ENCODE results near the gene CDIP1. TPM values are rescaled to one million over a fixed set of nuclear protein-coding genes. Genes with fewer than 3 reads are reported as not detected.
A peak's percentile ranks its signal among the peaks of the same experiment; 100 is the strongest.

CDIP1 gene
- total and polyA plus RNA-seq, 2 of the 8 experiments (the other 6 are each of a cell fraction or from before 2014, with no cell fraction given) = 56.6 to 76.3 TPM

DNA sequence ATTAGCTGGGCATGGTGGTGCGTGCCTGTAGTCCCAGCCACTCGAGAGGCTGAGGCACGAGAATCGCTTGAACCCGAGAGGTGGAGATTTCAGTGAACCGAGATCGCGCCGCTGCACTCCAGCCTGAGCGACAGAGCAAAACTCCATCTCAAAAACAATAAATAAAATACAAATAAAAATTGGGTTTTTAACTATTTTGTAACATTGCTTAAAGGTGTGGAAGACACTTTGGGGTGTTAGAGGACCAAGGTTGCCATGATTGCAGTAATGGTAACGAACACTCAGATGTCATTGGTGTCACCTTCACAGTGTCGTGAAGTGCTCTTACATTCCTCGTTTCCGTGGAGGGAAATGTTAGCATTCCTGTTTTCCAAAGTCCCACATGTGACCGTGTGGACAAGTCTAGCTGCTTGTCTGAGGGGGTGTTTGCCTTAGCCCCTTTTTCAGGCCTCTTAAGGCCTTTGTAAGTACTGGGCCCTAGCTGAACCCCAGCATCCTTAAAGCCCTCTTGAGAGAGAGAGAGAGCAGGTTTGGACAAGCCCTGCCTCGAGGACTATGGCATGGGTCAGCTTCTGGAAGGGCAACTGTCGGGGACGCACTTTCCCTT is 26.2 kb upstream of the CDIP1 start:
- no peak overlapping the region for H3K9ac ChIP-seq (replicated peaks in 1 of 4; ENCODE audit: extremely low read depth in 1 of 4, low read depth in 3 of 4, low read length in 3 of 4)
- peak overlapping the region; percentile 75; the same call in 1 of the 2 replicates for H2AK5ac ChIP-seq (ENCODE audit: low read depth, low read length)
- no peak overlapping the region for H3K4me3 ChIP-seq (ENCODE audit: extremely low read depth in 1 of 4, insufficient read depth in 2 of 4, low read depth in 3 of 4, low read length in 4 of 4)
- H3K23ac ChIP-seq (ENCODE audit: insufficient read length) = no peak overlapping the region
- no peak overlapping the region for H4K5ac ChIP-seq (ENCODE audit: insufficient read length, low read depth, low read length)
- H2BK15ac ChIP-seq (ENCODE audit: low read length) = peak overlapping the region; percentile 81; the same call in 1 of the 2 replicates
- ChIA-PET CTCF (ENCODE audit: partially characterized antibody) (interaction anchor here (0.5 to 40.7 kb wide), 6 partner anchors 11 to 1030 kb away, joined by 4 to 968 read pairs (median 6); no protein-coding TSS in a partner anchor), POLR2A (ENCODE audit: partially characterized antibody) (interaction anchor here (0.6 to 1.8 kb wide), 4 partner anchors 9 to 1837 kb away, joined by 4 to 5 read pairs (median 5); partner anchors contain the start of gene C16orf96)
- no peaks in the 10 kb centered on the region for H3K79me1 ChIP-seq (ENCODE audit: low read depth, low read length)
- no peak overlapping the region for H2BK120ac ChIP-seq (replicated peaks; ENCODE audit: low read depth, low read length)
- H3K27me3 ChIP-seq (replicated peaks in 1 of 4; ENCODE audit: control insufficient read depth in 3 of 4, extremely low read depth in 1 of 4, insufficient read depth in 3 of 4, low read length in 3 of 4) = no peaks in the 10 kb centered on the region; a peak in 1 of 7 replicates
- no peaks in the 10 kb centered on the region for H4K20me1 ChIP-seq (replicated peaks in 1 of 2; ENCODE audit: control insufficient read depth in 1 of 2, insufficient read depth in 2 of 2, low read length in 2 of 2)
- no peak overlapping the region for H3K4ac ChIP-seq (replicated peaks; ENCODE audit: insufficient read length, low read depth, low read length)
- DNase-seq (ENCODE audit: low read depth in 1 of 2, low spot score in 2 of 2) = no peak
- H3K4me1 ChIP-seq (replicated peaks in 1 of 4; ENCODE audit: control insufficient read depth in 3 of 4, insufficient read depth in 4 of 4, low read length in 3 of 4) = peaks cover 2 to 4% (median 3%) of the 10 kb centered on the region in 4 experiments; a peak in 4 of 7 replicates
- FAIRE-seq = no peak
- H3K14ac ChIP-seq (ENCODE audit: insufficient read length) = no peak overlapping the region
- H2BK12ac ChIP-seq (ENCODE audit: low read depth, low read length) = peak overlapping the region; percentile 2; the same call in 1 of the 2 replicates
- H3K9me3 ChIP-seq (ENCODE audit: insufficient read depth in 2 of 2, low read depth in 1 of 2, low read length in 1 of 2) = no peaks in the 10 kb centered on the region
- WGBS, 2 experiments (ENCODE audit: extremely low coverage in 1 of 2, insufficient coverage in 1 of 2, insufficient read length in 1 of 2, insufficient replicate concordance in 2 of 2, low coverage in 1 of 2, low lambda C conversion rate in 2 of 2, missing lambda C conversion rate in 1 of 2) = 91% methylated on average over 18 of the region's 18 CpGs; no CpG with 5 or more reads in 1 of the 2 experiments
- H3K23me2 ChIP-seq (ENCODE audit: low read depth, low read length) = no peaks in the 10 kb centered on the region
- no peak overlapping the region for H4K8ac ChIP-seq (ENCODE audit: extremely low read depth, insufficient read depth, low read length)
- H3K56ac ChIP-seq (replicated peaks; ENCODE audit: insufficient read length, low read depth, low read length) = no peak overlapping the region
- H2BK20ac ChIP-seq (ENCODE audit: low read length) = no peak overlapping the region
- H3K79me2 ChIP-seq (ENCODE audit: control insufficient read depth in 1 of 2, insufficient read depth in 2 of 2, low read length in 2 of 2) = no peaks in the 10 kb centered on the region
- no peak overlapping the region for H3K27ac ChIP-seq (ENCODE audit: low read depth, low read length)
- H3K18ac ChIP-seq (ENCODE audit: extremely low read depth, low read length) = no peak overlapping the region
- H2AFZ ChIP-seq (ENCODE audit: low read length) = no peak overlapping the region
- no peak overlapping the region for H2BK5ac ChIP-seq (ENCODE audit: low read depth, low read length)
- no peaks in the 10 kb centered on the region for H3K36me3 ChIP-seq (ENCODE audit: control insufficient read depth in 2 of 4, insufficient read depth in 4 of 4, low read length in 3 of 4)
- H3K4me2 ChIP-seq (ENCODE audit: insufficient read depth in 1 of 2, low read depth in 2 of 2, low read length in 2 of 2) = no peak overlapping the region
- no peak overlapping the region for H4K91ac ChIP-seq (replicated peaks; ENCODE audit: insufficient read length, low read length)
- TF ChIP-seq SRF (IDR thresholded peaks at IDR 0.05; ENCODE audit: low read depth, low read length) (no peak), EP300 (IDR thresholded peaks at IDR 0.05; ENCODE audit: borderline replicate concordance in 1 of 2, low read depth in 2 of 2, low read length in 2 of 2) (no peak), TAF1 (IDR thresholded peaks at IDR 0.05; ENCODE audit: low read depth, low read length) (no peak), EGR1 (IDR thresholded peaks at IDR 0.05; ENCODE audit: borderline replicate concordance, low read depth, low read length) (no peak), ZNF274 (IDR thresholded peaks at IDR 0.05; ENCODE audit: borderline replicate concordance, extremely low read depth, low read length) (no peak), KDM5A (IDR thresholded peaks at IDR 0.05; ENCODE audit: low read length) (no peak), SIRT6 (IDR thresholded peaks at IDR 0.05; ENCODE audit: low read length) (no peak), HDAC2 (IDR thresholded peaks at IDR 0.05; ENCODE audit: borderline replicate concordance in 1 of 2, low read depth in 2 of 2, low read length in 2 of 2) (no peak), BCL11A (IDR thresholded peaks at IDR 0.05; ENCODE audit: low read depth in 2 of 2, low read length in 2 of 2) (no peak), CHD1 (IDR thresholded peaks at IDR 0.05; ENCODE audit: low read depth, low read length) (no peak)

Measured in H1 (cell line).